Hepatocyte (in vitro differentiated cells): Measurements from ENCODE around the gene MPC2.

ENCODE experiments used
- CTCF ChIP-seq: fragments of 200-600 bp; sonication (generic); IDR thresholded peaks from 2 replicates; pipeline ENCODE4 v1.5.1; 2016; ENCODE audit warnings: antibody characterized with exemption, mild to moderate bottlenecking; ENCODE audit not compliant: poor library complexity
- EZH2phosphoT487 ChIP-seq: fragments of 200-600 bp; sonication (generic); IDR thresholded peaks from one replicate; pipeline ENCODE4 v1.6.1; 2018; ENCODE audit warnings: antibody characterized with exemption, mild to moderate bottlenecking, low read depth, moderate library complexity; ENCODE audit not compliant: unreplicated experiment, severe bottlenecking

GRCh38 chr1:167922611-167923074 lies 14.2 kb downstream of the MPC2 start:
- TF ChIP-seq CTCF (no peak), EZH2phosphoT487 (no peak)
